Parathyroid adenoma (tissue), 2 donors: Measurements from ENCODE around the gene ADGRL3.

Experiments used
- H2AFZ ChIP-seq: fragments of 300-600 bp; sonication (generic); one replicate; pipeline ENCODE4 v1.7.0; 2017; ENCODE audit warnings: antibody characterized with exemption, mild to moderate bottlenecking
- H3K27ac ChIP-seq: fragments of 300-600 bp; sonication (generic); one replicate; pipeline ENCODE4 v1.7.0; 2017
- H3K27me3 ChIP-seq: fragments of 300-600 bp; sonication (generic); one replicate; pipeline ENCODE4 v1.7.0; 2017; ENCODE audit warnings: low read length; ENCODE audit not compliant: control insufficient read depth, insufficient read depth
- H3K36me3 ChIP-seq: fragments of 300-600 bp; sonication (generic); one replicate; pipeline ENCODE4 v1.7.0; 2017; ENCODE audit warnings: low read length; ENCODE audit not compliant: control insufficient read depth, insufficient read depth
- H3K4me1 ChIP-seq: fragments of 300-600 bp; sonication (generic); one replicate; pipeline ENCODE4 v1.7.0; 2017; ENCODE audit warnings: control low read depth
- H3K4me2 ChIP-seq: fragments of 300-600 bp; sonication (generic); one replicate; pipeline ENCODE4 v1.7.0; 2017; ENCODE audit warnings: low read length
- H3K4me3 ChIP-seq: fragments of 300-600 bp; sonication (generic); one replicate; pipeline ENCODE4 v1.7.0; 2017; ENCODE audit warnings: low read depth, low read length
- H3K79me2 ChIP-seq: fragments of 300-600 bp; sonication (generic); one replicate; pipeline ENCODE4 v1.7.0; 2017; ENCODE audit warnings: control low read depth
- H3K9ac ChIP-seq: fragments of 300-600 bp; sonication (generic); one replicate; pipeline ENCODE4 v1.7.0; 2017; ENCODE audit warnings: mild to moderate bottlenecking
- H3K9me3 ChIP-seq: fragments of 300-600 bp; sonication (generic); one replicate; pipeline ENCODE4 v1.7.0; 2017; ENCODE audit warnings: low read length; ENCODE audit not compliant: control insufficient read depth
- TF ChIP-seq, protein P1 (sequence below): fragments of 300-600 bp; sonication (generic); IDR thresholded peaks from one replicate; pipeline ENCODE4 v1.7.0; 2017; ENCODE audit warnings: antibody characterized with exemption, mild to moderate bottlenecking
- donor health status: primary hyperparathyroidism.

The ADGRL3 gene

GRCh38 chr4:61335241-61335763 lies 135.2 kb downstream of the ADGRL3 start:
- Histone ChIP-seq H3K27me3 (no peaks in the 10 kb centered on the region), H3K36me3 (no peaks in the 10 kb centered on the region), H3K27ac (no peak overlapping the region)

DNA sequence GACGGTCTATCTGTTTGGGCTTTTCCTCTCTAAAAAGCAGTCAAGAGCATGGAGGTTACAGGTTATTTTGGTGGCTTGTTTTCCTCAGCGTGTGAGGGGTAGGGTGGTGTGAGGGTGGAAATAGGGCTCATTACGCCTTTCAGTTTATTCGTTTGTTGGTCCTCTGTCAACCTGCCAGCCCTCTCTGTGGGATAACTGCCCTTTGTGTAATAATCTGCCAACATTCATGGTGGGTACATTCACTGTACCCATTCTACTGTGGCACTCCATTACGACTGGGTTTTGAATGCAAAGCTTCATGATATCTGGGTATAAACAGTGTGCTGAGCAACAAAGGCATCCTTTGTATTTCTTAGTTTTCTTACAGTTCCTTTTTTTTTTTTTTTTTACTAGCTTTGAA lies 136.4 kb downstream of the ADGRL3 start:
- Histone ChIP-seq H3K4me3 (no peak overlapping the region), H3K27me3 (no peaks in the 10 kb centered on the region), H3K4me1 (no peaks in the 10 kb centered on the region), H3K9ac (no peak overlapping the region), H2AFZ (no peak overlapping the region), H3K4me2 (no peak overlapping the region), H3K79me2 (no peaks in the 10 kb centered on the region), H3K9me3 (no peaks in the 10 kb centered on the region), H3K27ac (no peak overlapping the region), H3K36me3 (no peaks in the 10 kb centered on the region)
- TF ChIP-seq, protein P1, sequence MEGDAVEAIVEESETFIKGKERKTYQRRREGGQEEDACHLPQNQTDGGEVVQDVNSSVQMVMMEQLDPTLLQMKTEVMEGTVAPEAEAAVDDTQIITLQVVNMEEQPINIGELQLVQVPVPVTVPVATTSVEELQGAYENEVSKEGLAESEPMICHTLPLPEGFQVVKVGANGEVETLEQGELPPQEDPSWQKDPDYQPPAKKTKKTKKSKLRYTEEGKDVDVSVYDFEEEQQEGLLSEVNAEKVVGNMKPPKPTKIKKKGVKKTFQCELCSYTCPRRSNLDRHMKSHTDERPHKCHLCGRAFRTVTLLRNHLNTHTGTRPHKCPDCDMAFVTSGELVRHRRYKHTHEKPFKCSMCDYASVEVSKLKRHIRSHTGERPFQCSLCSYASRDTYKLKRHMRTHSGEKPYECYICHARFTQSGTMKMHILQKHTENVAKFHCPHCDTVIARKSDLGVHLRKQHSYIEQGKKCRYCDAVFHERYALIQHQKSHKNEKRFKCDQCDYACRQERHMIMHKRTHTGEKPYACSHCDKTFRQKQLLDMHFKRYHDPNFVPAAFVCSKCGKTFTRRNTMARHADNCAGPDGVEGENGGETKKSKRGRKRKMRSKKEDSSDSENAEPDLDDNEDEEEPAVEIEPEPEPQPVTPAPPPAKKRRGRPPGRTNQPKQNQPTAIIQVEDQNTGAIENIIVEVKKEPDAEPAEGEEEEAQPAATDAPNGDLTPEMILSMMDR: no peak

More at GRCh38 chr4:61335241-61335763, 135.2 kb downstream of the ADGRL3 start:
- Histone ChIP-seq H3K9ac (no peak overlapping the region), H3K79me2 (no peaks in the 10 kb centered on the region), H2AFZ (no peak overlapping the region), H3K9me3 (no peaks in the 10 kb centered on the region), H3K4me1 (no peaks in the 10 kb centered on the region), H3K4me2 (no peak overlapping the region), H3K4me3 (no peak overlapping the region)
- TF ChIP-seq, protein P1: no peak

GRCh38 chr4:61336916-61337315 lies 136.8 kb downstream of the ADGRL3 start:
- Histone ChIP-seq H2AFZ (no peak overlapping the region), H3K36me3 (no peaks in the 10 kb centered on the region), H3K4me2 (no peak overlapping the region), H3K27me3 (no peaks in the 10 kb centered on the region), H3K79me2 (no peaks in the 10 kb centered on the region), H3K27ac (no peak overlapping the region), H3K9ac (no peak overlapping the region), H3K4me3 (no peak overlapping the region), H3K4me1 (no peaks in the 10 kb centered on the region), H3K9me3 (no peaks in the 10 kb centered on the region)
- TF ChIP-seq, protein P1: no peak

DNA sequence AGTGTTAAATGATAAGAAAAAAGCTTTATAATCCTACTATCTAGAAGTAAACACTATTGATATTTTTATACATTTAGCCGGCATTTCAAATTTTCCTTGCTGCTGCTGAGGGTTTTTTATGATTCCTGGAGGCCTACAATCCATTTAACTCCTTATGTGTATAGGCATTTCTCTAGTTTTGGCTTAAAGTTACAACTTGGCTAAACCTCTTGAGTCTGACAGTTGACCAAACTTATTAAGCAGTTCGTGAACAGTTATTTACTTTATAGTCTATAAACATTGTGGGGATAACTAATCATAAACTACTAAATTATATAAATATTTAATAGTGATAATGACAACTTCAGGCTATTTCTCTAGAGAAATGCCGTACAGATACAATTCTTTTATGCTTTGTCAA lies 141.9 kb downstream of the ADGRL3 start:
- H3K27me3 ChIP-seq: no peaks in the 10 kb centered on the region
- no peak overlapping the region for H3K4me2 ChIP-seq
- H3K27ac ChIP-seq: no peak overlapping the region
- no peak overlapping the region for H2AFZ ChIP-seq
- H3K79me2 ChIP-seq: no peaks in the 10 kb centered on the region
- no peaks in the 10 kb centered on the region for H3K36me3 ChIP-seq
- H3K9me3 ChIP-seq: no peaks in the 10 kb centered on the region
- no peak overlapping the region for H3K4me3 ChIP-seq
- TF ChIP-seq, protein P1: no peak
- no peak overlapping the region for H3K9ac ChIP-seq
- H3K4me1 ChIP-seq: no peaks in the 10 kb centered on the region

GRCh38 chr4:61350932-61351331 lies 150.8 kb downstream of the ADGRL3 start:
- TF ChIP-seq, protein P1: no peak
- no peak overlapping the region for H3K27ac ChIP-seq
- H3K4me3 ChIP-seq: no peak overlapping the region
- H3K9ac ChIP-seq: no peak overlapping the region
- H3K79me2 ChIP-seq: no peaks in the 10 kb centered on the region
- no peaks in the 10 kb centered on the region for H3K27me3 ChIP-seq
- H2AFZ ChIP-seq: no peak overlapping the region
- no peak overlapping the region for H3K4me2 ChIP-seq
- H3K9me3 ChIP-seq: no peaks in the 10 kb centered on the region
- no peaks in the 10 kb centered on the region for H3K4me1 ChIP-seq
- no peaks in the 10 kb centered on the region for H3K36me3 ChIP-seq
